ENCODE data around the gene KMT2B. TPM values are rescaled to one million over a fixed set of nuclear protein-coding genes. Genes with fewer than 3 reads are reported as not detected.

KMT2B gene
- total and polyA plus RNA-seq, 9 of the 15 experiments (the other 6 are each of a cell fraction or from before 2014, with no cell fraction given), result 0.63 to 43.9 (median 8.1) TPM

DNA sequence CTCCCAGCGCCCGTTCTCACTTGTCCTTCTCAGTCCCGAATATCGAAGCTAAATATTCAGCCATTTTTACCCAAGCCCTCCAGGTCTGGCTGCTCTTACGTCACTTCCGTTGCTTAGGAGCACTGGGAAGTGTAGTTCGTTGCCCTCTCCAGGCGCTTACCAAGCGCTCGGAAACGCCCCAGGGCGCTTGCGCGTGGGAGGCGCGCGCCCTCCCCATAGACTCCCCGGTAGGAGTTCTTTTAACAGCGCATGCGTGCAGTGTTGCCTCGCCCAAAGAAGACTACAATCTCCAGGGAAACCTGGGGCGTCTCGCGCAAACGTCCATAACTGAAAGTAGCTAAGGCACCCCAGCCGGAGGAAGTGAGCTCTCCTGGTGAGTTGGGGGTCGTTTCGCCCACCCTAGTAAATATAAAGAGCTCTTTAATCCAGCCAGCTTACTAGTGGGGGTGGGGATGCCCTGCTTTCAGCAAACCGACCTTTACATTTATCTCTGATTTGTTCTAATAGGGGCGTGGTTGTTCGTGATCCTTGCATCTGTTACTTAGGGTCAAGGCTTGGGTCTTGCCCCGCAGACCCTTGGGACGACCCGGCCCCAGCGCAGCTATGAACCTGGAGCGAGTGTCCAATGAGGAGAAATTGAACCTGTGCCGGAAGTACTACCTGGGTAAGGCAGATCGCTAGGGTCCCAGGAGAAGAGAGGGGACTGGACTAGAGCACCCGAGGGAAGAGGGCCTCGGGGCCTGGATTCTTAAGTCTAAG, 27.7 kb downstream of the KMT2B start, which contains the start of the genes PSENEN and U2AF1L4 (continued):
- TF ChIP-seq, protein P1, sequence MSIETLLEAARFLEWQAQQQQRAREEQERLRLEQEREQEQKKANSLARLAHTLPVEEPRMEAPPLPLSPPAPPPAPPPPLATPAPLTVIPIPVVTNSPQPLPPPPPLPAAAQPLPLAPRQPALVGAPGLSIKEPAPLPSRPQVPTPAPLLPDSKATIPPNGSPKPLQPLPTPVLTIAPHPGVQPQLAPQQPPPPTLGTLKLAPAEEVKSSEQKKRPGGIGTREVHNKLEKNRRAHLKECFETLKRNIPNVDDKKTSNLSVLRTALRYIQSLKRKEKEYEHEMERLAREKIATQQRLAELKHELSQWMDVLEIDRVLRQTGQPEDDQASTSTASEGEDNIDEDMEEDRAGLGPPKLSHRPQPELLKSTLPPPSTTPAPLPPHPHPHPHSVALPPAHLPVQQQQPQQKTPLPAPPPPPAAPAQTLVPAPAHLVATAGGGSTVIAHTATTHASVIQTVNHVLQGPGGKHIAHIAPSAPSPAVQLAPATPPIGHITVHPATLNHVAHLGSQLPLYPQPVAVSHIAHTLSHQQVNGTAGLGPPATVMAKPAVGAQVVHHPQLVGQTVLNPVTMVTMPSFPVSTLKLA (conservative IDR thresholded peaks at IDR 0.05), result peak in 1 of 2 experiments; percentile 20; a peak in 3 of 4 replicates
- TF ChIP-seq MTA2 (IDR thresholded peaks at IDR 0.05; ENCODE audit: low read depth), result no peak
- TF ChIP-seq ERF (CRISPR knock-in tag; IDR thresholded peaks at IDR 0.05), result no peak
- no peak for TF ChIP-seq EWSR1 (IDR thresholded peaks at IDR 0.05; ENCODE audit: borderline replicate concordance, low read depth, partially characterized antibody)
- no peak for TF ChIP-seq ZNF707 (CRISPR knock-in tag; conservative IDR thresholded peaks at IDR 0.05)
- peak; percentile 50 for TF ChIP-seq HNRNPLL (IDR thresholded peaks at IDR 0.05; ENCODE audit: low read depth, low read length, poor library complexity, severe bottlenecking)
- TF ChIP-seq CTBP1 (IDR thresholded peaks at IDR 0.05; ENCODE audit: borderline replicate concordance), result no peak
- TF ChIP-seq ZBTB17 (CRISPR knock-in tag; IDR thresholded peaks at IDR 0.05), result no peak
- TF ChIP-seq HDAC2 (IDR thresholded peaks at IDR 0.05), result peak; percentile 19; the same call in 1 of the 2 replicates
- TF ChIP-seq STAT5A (IDR thresholded peaks at IDR 0.05; ENCODE audit: borderline replicate concordance, low read length), result no peak
- TF ChIP-seq, protein P2, sequence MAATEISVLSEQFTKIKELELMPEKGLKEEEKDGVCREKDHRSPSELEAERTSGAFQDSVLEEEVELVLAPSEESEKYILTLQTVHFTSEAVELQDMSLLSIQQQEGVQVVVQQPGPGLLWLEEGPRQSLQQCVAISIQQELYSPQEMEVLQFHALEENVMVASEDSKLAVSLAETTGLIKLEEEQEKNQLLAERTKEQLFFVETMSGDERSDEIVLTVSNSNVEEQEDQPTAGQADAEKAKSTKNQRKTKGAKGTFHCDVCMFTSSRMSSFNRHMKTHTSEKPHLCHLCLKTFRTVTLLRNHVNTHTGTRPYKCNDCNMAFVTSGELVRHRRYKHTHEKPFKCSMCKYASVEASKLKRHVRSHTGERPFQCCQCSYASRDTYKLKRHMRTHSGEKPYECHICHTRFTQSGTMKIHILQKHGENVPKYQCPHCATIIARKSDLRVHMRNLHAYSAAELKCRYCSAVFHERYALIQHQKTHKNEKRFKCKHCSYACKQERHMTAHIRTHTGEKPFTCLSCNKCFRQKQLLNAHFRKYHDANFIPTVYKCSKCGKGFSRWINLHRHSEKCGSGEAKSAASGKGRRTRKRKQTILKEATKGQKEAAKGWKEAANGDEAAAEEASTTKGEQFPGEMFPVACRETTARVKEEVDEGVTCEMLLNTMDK (IDR thresholded peaks at IDR 0.05; ENCODE audit: borderline replicate concordance, insufficient read depth, low read depth, low read length, poor library complexity, severe bottlenecking), result no peak
- no peak for TF ChIP-seq TCFL5 (CRISPR knock-in tag; conservative IDR thresholded peaks at IDR 0.05)
- no peak for TF ChIP-seq HDGF (IDR thresholded peaks at IDR 0.05)
- no peak for TF ChIP-seq ZNF830 (CRISPR knock-in tag; IDR thresholded peaks at IDR 0.05)
- TF ChIP-seq ZFX (CRISPR knock-in tag; IDR thresholded peaks at IDR 0.05), result 0 out of 2 replicates have a peak, but pooled peaks have one; percentile 12
- TF ChIP-seq RFX1 (IDR thresholded peaks at IDR 0.05), result peak; percentile 91
- TF ChIP-seq SMARCA4 (IDR thresholded peaks at IDR 0.05), result no peak
- TF ChIP-seq BRD4 (IDR thresholded peaks at IDR 0.05), result no peak
- TF ChIP-seq, protein P3, sequence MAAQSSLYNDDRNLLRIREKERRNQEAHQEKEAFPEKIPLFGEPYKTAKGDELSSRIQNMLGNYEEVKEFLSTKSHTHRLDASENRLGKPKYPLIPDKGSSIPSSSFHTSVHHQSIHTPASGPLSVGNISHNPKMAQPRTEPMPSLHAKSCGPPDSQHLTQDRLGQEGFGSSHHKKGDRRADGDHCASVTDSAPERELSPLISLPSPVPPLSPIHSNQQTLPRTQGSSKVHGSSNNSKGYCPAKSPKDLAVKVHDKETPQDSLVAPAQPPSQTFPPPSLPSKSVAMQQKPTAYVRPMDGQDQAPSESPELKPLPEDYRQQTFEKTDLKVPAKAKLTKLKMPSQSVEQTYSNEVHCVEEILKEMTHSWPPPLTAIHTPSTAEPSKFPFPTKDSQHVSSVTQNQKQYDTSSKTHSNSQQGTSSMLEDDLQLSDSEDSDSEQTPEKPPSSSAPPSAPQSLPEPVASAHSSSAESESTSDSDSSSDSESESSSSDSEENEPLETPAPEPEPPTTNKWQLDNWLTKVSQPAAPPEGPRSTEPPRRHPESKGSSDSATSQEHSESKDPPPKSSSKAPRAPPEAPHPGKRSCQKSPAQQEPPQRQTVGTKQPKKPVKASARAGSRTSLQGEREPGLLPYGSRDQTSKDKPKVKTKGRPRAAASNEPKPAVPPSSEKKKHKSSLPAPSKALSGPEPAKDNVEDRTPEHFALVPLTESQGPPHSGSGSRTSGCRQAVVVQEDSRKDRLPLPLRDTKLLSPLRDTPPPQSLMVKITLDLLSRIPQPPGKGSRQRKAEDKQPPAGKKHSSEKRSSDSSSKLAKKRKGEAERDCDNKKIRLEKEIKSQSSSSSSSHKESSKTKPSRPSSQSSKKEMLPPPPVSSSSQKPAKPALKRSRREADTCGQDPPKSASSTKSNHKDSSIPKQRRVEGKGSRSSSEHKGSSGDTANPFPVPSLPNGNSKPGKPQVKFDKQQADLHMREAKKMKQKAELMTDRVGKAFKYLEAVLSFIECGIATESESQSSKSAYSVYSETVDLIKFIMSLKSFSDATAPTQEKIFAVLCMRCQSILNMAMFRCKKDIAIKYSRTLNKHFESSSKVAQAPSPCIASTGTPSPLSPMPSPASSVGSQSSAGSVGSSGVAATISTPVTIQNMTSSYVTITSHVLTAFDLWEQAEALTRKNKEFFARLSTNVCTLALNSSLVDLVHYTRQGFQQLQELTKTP (IDR thresholded peaks at IDR 0.05; ENCODE audit: low read depth in 1 of 2, partially characterized antibody in 2 of 2), result peak in 1 of 2 experiments; percentile 93
- TF ChIP-seq ZNF668 (CRISPR knock-in tag; IDR thresholded peaks at IDR 0.05), result no peak
- no peak for TF ChIP-seq FOXK2 (conservative IDR thresholded peaks at IDR 0.05 in 1 of 2, IDR thresholded peaks at IDR 0.05 in 1 of 2; ENCODE audit: low read depth in 2 of 2)

All from K562 (cell line).